ENCODE results near the gene PAX6.

The PAX6 gene

GRCh38 chr11:31822175-31822926 lies 11.2 kb upstream of the PAX6 start:
- DNase-seq (ENCODE audit: low read depth in 2 of 2) = no peak

GRCh38 chr11:31821766-31822165 lies 10.6 kb upstream of the PAX6 start:
- no peak for DNase-seq (ENCODE audit: low read depth in 2 of 2)

- no peak for DNase-seq (ENCODE audit: low read depth in 2 of 2)
These were observed 10.2 kb upstream of the PAX6 start for GRCh38 chr11:31821235-31821764.

GRCh38 chr11:31820438-31820818 lies 9.3 kb upstream of the PAX6 start:
- DNase-seq (ENCODE audit: low read depth in 2 of 2) = no peak

GRCh38 chr11:31819621-31820437 lies 8.7 kb upstream of the PAX6 start:
- DNase-seq (ENCODE audit: low read depth in 2 of 2) = no peak

- DNase-seq (ENCODE audit: low read depth in 2 of 2) = no peak
These were observed 7.8 kb upstream of the PAX6 start for GRCh38 chr11:31818874-31819331.

- DNase-seq (ENCODE audit: low read depth in 2 of 2) = no peak
These were observed 7.3 kb upstream of the PAX6 start for GRCh38 chr11:31818425-31818755.

GRCh38 chr11:31817621-31818424 lies 6.7 kb upstream of the PAX6 start:
- no peak for DNase-seq (ENCODE audit: low read depth in 2 of 2)

GRCh38 chr11:31817054-31817620 lies 6.0 kb upstream of the PAX6 start:
- no peak for DNase-seq (ENCODE audit: low read depth in 2 of 2)

- no peak for DNase-seq (ENCODE audit: low read depth in 2 of 2)
These were observed 5.4 kb upstream of the PAX6 start for GRCh38 chr11:31816468-31817053.

GRCh38 chr11:31815711-31816467 lies 4.8 kb upstream of the PAX6 start:
- no peak for DNase-seq (ENCODE audit: low read depth in 2 of 2)

- no peak for DNase-seq (ENCODE audit: low read depth in 2 of 2)
These were observed 3.2 kb upstream of the PAX6 start for GRCh38 chr11:31814176-31814868.

GRCh38 chr11:31813391-31814175 lies 2.5 kb upstream of the PAX6 start:
- DNase-seq (ENCODE audit: low read depth in 2 of 2) = no peak

- no peak for DNase-seq (ENCODE audit: low read depth in 2 of 2)
These were observed 1.6 kb upstream of the PAX6 start for GRCh38 chr11:31812383-31813381.

- no peak for DNase-seq (ENCODE audit: low read depth in 2 of 2)
These were observed 1.0 kb downstream of the PAX6 start for GRCh38 chr11:31809857-31810778.

GRCh38 chr11:31809541-31809856 lies 1.6 kb downstream of the PAX6 start:
- no peak for DNase-seq (ENCODE audit: low read depth in 2 of 2)
